Inferior parietal cortex (tissue), 1 donor: ENCODE measurements around the gene KDM7A.
"Not testable (repeated sequence)": the region's sequence is repeated elsewhere in the genome, so short reads cannot be mapped to it uniquely, and the experiment has no call there.

Experiments
- DNase-seq: peaks from one replicate; pipeline ENCODE4 v3.0.0-alpha.2; 2016; ENCODE audit errors: extremely low spot score

The KDM7A gene

DNA sequence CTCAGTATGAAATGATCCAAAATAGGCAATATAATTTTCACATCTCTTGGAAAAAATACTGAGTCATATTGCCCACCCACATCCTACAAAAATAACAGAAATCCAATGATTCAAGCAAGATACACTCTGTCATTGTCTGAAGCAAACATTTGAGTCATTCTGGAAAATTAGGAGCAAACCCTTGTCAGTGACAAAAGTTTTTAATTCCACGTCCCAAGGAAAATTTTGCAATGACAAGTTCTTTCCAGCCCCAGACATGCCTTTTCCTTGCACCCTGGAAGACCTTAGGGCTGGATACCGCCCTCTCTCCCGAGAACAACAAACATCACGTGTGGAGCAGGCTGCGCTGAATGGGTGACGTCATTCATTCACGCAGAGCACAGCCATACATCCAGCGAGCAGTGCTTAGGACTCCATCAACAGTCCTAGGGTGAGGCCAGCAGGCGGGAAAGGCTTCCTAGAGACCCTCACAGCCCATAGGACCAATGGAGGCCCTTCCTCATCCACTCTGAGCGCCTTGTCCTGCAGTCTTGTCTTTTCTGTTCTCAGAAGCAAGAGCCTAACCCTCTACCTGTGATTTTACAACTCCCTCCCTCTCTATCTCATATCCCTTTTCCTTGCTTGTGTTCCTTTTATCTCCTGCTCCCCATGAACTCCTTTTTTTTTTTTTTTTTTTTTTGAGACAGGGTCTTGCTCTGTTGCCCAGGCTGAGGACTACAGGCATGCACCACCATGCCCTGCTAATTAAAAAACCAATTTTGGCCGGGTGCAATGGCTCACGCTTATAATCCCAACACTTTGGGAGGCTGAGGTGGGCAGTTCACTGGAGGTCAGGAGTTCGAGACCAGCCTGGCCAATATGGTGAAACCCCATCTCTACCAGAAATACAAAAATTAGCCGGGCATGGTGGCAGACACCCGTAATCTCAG is 23.5 kb upstream of the KDM7A start:
- DNase-seq, result peak; percentile 42

DNA sequence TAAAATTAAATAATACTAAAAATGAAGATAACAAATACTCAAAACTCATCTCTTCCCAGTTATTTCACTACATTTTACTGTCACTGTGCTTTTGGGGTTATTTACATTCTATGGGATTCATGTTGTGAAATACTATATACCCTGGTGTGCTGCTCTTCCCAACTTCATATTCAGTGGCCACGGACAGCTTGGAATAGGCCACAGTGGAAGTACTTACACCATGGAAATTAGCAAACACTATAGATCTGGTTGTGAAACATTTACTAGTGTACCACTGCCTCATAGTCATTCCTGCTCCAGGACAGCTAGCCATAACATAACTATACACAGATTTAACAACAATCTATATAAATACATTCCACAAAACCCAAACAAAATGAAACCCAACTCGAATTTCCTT is 21.2 kb upstream of the KDM7A start:
- no peak for DNase-seq

DNA sequence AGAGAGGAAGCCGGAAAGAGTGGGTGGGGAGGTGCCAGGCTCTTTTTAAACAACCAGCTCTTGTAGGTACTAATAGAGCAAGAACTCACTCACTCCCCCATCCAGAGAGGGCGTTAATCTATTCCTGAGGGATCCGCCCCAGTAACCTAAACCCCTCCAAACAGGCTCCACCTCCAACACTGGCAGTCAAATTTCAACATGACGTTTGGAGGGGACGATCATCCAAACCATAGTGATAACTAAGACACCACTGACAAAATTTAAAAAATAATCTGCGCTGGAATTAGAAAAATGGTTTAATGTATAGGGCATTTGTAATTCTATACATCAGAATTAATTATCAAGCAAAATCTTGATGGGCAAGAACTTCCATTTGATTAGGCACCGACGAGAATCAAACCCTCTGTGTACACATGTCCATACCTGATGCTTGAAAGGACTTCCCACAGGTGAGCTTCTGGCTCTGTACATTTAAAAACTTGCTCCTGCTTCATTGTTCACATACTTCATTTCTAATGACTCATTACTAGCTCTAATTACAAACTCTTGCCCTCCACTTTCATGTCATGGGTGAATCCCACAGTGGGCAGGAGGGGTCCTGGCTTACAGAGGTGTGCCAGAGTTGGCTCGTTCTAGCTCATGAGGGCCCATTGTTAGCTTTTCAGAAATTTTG is 20.6 kb upstream of the KDM7A start:
- DNase-seq, result no peak

GRCh38 chr7:140196361-140197217 is 19.8 kb upstream of the KDM7A start:
- DNase-seq, result no peak

- no peak for DNase-seq
Measured at GRCh38 chr7:140195859-140196258, 19.1 kb upstream of the KDM7A start.

- DNase-seq, result no peak
Measured at GRCh38 chr7:140192620-140193019, 15.8 kb upstream of the KDM7A start.

GRCh38 chr7:140192176-140192575 is 15.4 kb upstream of the KDM7A start:
- no peak for DNase-seq

DNA sequence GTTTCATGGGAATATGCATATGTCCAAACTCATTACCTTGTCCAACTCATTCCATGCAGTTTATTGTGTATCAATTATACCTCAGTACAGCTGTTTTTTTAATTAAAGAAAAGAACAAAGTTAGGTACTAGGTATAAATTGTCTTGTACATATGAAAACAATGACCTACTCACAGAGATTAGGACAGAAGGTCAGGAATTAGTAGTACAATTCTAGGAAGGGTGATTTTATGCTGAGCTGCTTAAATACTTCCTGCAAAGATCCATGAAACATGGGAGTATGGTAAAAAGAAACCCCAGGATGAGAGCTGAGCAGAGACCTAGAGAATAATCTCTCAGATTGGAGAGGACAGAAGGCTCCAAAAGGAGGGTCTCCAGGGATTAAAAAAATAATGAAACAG is 13.8 kb upstream of the KDM7A start:
- DNase-seq, result no peak

- no peak for DNase-seq
Measured at GRCh38 chr7:140189917-140190316, 13.1 kb upstream of the KDM7A start.

DNA sequence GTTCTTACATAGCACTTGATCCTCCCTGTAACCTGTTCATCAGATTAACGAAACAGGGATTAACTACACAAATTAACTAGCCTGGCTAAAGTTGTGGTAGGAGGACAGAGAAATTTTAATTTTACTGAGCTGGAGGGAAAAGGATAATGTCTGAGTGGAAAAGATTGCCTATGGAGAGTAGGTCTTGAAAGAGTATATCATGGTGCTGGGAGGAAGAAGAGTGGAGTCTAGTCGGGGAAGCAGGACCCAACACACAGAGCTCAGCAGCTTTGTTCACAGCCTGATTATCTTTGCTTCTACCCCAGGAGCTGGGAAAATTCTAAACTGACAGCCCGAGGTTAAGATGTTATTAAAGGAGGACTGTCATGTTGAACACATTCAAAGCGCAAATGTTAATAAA is 6.1 kb upstream of the KDM7A start:
- no peak for DNase-seq

- DNase-seq, result no peak
Measured at GRCh38 chr7:140179339-140179738, 2.6 kb upstream of the KDM7A start.

DNA sequence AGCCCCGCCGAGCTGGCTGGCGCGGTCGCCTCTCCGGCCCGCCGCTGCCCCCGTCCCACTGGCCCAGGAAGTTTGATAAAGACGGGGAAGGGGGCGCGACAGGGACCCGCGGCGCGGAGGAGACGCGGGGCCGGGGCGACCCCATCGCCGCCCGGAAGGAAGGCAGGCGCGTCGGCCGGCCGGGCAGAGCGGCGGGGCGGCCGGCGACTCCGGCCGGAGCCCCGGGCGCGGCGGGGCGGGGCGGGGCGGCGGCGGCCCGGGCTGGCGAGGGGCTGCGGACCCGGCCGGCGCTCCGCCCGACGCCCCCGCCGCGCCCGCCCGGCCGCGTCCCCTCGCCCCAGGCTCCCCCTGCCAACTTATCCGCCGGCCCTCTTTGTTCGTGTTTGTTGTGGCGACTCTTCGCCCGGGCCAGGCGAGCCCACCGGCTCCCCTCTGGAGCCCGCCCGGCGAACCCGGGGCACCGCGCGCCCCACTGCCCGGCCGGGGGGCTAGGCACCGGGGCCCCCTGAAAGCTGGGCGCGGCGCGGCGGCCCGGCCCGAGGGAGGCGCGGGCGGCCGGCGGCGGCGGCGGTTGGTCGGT is 571 bp downstream of the KDM7A start:
- no peak for DNase-seq

GRCh38 chr7:140175221-140176121 is 1.3 kb downstream of the KDM7A start:
- peak; percentile 89 for DNase-seq

GRCh38 chr7:140174217-140174616 is 2.6 kb downstream of the KDM7A start:
- no peak for DNase-seq

GRCh38 chr7:140170375-140170774 is 6.4 kb downstream of the KDM7A start:
- no peak for DNase-seq

- DNase-seq, result no peak
Measured at GRCh38 chr7:140168816-140169215, 8.0 kb downstream of the KDM7A start.

DNA sequence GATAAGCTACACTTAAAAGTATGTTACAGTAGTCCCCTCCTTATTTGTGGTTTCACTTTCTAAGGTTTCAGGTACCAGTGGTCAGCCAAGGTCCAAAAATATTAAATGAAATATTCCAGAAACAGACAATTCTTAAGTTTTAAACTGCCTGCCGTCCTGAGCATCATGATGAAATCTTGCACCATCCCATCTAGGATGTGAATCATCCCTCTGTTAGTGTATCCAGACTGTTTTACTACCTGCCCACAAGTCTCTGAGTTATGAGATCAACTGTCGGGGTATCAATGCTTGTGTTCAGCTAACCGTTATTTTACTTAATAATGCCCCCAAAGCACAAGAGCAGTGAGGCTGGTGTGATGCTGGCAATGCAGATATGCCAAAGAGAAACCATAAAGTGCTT is 11.4 kb downstream of the KDM7A start:
- no peak for DNase-seq

GRCh38 chr7:140162081-140162480 is 14.7 kb downstream of the KDM7A start:
- not testable (repeated sequence) for DNase-seq

GRCh38 chr7:140161047-140161446 is 15.7 kb downstream of the KDM7A start:
- DNase-seq, result no peak

DNA sequence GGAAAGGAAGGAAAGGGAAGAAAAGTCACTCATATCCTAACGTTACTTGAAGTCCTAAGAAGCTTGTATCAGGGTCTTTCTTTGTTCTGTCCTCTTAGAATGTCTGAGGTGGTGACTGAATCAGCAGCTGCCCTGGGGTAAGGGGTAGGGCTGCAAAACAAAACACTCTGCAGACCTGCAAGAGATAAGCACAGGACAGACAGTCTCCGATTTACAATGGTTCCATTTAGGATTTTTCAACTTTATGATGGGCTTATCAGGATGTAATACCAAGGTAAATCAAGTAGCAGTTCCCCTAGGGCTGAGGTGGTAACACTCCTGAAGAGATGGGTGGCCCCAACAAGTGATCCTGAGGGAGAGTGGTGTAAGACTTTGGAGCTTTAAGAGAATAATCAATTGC is 16.5 kb downstream of the KDM7A start:
- no peak for DNase-seq

DNA sequence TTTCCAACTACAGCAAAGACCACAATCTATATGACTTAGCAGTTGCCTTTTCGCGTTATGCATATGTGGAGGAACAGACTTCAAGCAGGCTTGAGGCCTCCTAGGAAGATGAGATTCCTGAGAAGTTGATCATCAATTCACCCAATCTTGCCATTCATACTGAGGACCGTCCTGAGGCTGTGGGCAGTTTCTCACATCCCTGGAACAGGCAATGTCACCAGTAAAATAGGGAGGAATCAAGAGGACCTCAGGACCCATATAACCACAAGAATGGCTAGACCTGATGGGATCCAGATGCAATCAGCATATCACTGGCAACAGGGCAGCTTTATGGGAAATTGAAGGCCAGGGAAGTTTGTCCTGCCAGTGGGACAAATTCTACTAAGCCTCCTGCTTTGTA is 17.3 kb downstream of the KDM7A start:
- no peak for DNase-seq
